ENCODE results near the gene UBE2D3.

Gene UBE2D3

DNA sequence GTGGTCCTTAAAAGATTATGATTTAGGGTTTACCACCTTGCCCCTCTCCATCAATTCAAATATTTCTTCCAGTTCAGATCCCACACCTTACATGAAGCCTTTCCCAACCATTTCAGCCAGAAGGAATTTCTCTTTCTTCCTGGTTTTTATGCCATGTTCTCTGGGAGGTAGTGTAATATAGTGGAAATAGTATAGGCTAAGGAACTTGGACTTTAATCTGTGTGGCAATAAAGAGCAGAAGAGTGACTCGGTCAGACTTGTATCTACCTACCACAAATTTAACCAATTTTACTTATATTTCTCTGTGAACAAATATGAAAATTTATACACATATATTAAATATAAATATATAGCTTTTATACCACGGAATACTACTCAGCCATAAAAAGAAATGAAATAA, 23.0 kb upstream of the UBE2D3 start:
- H3K4me3 ChIP-seq (ENCODE audit: low read depth, low read length) = no peak overlapping the region
- DNase-seq (ENCODE audit: low read depth, low spot score) = no peak
- TF ChIP-seq, protein P1, sequence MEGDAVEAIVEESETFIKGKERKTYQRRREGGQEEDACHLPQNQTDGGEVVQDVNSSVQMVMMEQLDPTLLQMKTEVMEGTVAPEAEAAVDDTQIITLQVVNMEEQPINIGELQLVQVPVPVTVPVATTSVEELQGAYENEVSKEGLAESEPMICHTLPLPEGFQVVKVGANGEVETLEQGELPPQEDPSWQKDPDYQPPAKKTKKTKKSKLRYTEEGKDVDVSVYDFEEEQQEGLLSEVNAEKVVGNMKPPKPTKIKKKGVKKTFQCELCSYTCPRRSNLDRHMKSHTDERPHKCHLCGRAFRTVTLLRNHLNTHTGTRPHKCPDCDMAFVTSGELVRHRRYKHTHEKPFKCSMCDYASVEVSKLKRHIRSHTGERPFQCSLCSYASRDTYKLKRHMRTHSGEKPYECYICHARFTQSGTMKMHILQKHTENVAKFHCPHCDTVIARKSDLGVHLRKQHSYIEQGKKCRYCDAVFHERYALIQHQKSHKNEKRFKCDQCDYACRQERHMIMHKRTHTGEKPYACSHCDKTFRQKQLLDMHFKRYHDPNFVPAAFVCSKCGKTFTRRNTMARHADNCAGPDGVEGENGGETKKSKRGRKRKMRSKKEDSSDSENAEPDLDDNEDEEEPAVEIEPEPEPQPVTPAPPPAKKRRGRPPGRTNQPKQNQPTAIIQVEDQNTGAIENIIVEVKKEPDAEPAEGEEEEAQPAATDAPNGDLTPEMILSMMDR (IDR thresholded peaks at IDR 0.05; ENCODE audit: low read depth, low read length) = no peak
- in situ Hi-C loops (cut with HindIII; ENCODE audit: low sequenced_read_pairs) = no loop called here

DNA sequence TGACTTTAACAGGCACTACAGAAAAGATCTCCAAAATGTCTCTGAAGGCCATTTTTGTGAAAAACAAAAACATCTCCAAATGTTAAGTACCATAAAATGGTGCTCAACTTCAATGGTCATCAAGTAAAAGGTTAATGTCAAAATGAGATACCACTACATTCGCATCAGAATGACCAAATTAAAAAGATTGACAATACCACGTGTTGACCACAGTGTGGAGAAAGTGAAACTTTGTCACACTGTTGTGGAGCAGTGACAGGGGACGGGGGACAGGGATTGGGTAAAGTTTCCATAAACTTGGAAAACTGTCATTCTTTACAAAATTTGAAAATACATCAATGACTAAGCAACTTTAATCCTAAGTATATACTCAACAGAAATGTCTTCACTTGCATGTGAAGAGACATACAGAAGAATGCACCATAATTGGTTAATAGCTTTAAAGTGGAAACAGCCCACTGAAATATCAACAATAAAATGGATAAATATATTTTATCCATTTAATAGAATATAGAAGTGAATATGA, 22.3 kb upstream of the UBE2D3 start:
- in situ Hi-C loops (cut with HindIII; ENCODE audit: low sequenced_read_pairs) = no loop called here
- TF ChIP-seq, protein P1 (IDR thresholded peaks at IDR 0.05; ENCODE audit: low read depth, low read length) = no peak
- no peak for DNase-seq (ENCODE audit: low read depth, low spot score)
- no peak overlapping the region for H3K4me3 ChIP-seq (ENCODE audit: low read depth, low read length)

DNA sequence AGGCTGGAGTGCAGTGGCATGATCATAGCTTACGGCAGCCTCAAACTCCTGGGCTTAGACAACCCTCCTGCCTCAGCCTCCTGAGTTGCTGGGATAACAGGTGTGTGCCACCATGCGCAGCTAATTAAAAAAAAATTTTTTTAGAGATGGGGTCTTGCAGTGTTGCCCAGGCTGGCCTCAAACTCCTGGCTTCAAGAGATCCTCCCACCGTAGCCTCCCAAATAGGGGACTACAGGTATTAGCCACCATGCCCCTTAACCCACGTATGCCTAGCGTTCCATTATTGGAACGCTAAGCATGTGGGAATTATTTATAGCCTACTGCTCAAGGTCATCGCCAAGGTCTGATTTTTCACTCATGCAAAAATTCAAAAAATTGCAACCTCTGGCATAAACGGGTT, 20.3 kb upstream of the UBE2D3 start:
- TF ChIP-seq, protein P1 (IDR thresholded peaks at IDR 0.05; ENCODE audit: low read depth, low read length) = no peak
- no peak overlapping the region for H3K4me3 ChIP-seq (ENCODE audit: low read depth, low read length)
- in situ Hi-C loops (cut with HindIII; ENCODE audit: low sequenced_read_pairs) = no loop called here
- DNase-seq (ENCODE audit: low read depth, low spot score) = no peak

DNA sequence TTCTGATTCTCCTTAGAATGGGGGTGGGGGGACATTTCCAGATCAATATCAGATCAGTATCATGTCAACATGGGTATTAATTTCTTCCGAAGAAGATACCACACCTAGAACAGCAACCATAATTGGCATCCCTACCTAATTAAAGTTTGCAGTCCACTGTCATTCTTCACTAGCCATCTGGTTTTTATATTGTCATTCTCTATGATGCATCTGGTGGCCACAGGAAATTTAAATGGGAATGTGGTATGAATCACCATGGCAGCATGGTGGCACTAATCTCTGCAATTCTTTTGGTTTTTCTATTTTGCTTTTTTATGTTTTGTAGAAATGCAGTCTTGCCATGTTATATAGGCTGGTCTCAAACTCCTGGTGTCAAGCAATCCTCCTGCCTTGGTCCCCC, 16.6 kb upstream of the UBE2D3 start:
- no peak for DNase-seq (ENCODE audit: low read depth, low spot score)
- in situ Hi-C loops (cut with HindIII; ENCODE audit: low sequenced_read_pairs) = no loop called here
- TF ChIP-seq, protein P1 (IDR thresholded peaks at IDR 0.05; ENCODE audit: low read depth, low read length) = no peak
- no peak overlapping the region for H3K4me3 ChIP-seq (ENCODE audit: low read depth, low read length)

DNA sequence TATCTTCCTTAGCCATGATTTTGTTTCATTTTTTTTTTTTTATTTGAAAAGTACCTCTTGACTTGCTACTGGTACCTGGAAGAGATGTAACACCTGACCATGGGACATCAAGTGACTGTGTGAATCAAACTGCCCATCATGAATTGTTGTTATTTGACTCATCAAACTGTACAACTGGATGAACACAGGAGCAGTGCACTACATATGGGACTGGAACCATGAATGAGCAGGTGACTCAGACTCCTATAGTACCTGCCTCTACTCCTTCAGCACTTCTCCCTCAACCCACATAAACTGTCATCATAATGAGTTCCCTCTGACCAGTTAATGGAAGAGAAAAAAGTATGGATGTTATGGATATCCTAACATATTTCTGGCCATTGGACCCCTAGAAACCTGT, 15.9 kb upstream of the UBE2D3 start:
- no peak for DNase-seq (ENCODE audit: low read depth, low spot score)
- no peak overlapping the region for H3K4me3 ChIP-seq (ENCODE audit: low read depth, low read length)
- TF ChIP-seq, protein P1 (IDR thresholded peaks at IDR 0.05; ENCODE audit: low read depth, low read length) = no peak
- in situ Hi-C loops (cut with HindIII; ENCODE audit: low sequenced_read_pairs) = no loop called here

DNA sequence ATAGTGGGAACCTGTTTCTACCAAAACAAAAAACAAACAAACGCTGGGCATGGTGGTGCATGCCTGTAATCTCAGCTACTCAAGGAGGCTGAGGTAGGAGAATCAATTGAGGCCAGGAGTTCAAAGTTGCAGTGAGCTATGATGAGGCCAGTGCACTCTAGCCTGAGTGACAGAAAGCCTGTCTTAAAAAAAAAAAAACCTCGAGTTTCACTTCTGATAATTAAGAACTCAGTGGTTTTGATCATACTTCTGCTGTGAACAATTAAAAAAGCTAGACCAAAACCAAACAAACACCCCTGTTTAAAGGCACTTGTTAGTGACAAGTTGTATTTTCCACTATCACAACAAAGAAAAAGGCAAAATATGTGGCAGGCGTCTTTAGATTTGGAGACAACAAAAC, 15.0 kb upstream of the UBE2D3 start:
- no peak overlapping the region for H3K4me3 ChIP-seq (ENCODE audit: low read depth, low read length)
- no peak for DNase-seq (ENCODE audit: low read depth, low spot score)
- TF ChIP-seq, protein P1 (IDR thresholded peaks at IDR 0.05; ENCODE audit: low read depth, low read length) = no peak
- in situ Hi-C loops (cut with HindIII; ENCODE audit: low sequenced_read_pairs) = no loop called here

DNA sequence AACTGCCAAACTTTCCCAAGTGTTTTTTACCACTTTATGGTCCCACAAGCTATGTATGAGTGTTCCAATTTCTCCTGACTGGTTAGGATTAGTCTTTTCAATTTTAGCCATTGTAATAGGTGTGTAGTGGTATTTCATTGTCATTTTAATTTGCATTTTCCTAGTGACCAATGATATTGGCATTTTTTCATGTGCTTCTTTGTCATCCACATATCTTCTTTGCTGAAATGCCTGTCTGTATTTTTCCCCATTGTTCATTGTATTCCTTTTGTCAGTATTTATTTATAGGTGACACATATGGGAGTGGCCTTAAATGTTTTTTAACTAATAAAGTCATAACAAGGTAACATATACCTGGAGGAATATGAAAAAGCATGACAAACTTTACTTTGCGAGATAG, 9.2 kb upstream of the UBE2D3 start:
- no peak for DNase-seq (ENCODE audit: low read depth, low spot score)
- TF ChIP-seq, protein P1 (IDR thresholded peaks at IDR 0.05; ENCODE audit: low read depth, low read length) = no peak
- in situ Hi-C loops (cut with HindIII; ENCODE audit: low sequenced_read_pairs) = no loop called here
- no peak overlapping the region for H3K4me3 ChIP-seq (ENCODE audit: low read depth, low read length)
